T-helper 2 cell (primary cell): ENCODE data around the gene DAAM2.

Source experiments
- DNase-seq, 5 experiments: peaks; one replicate each; pipeline versions ENCODE4 v3.0.0 to v3.0.0-alpha.2; 2012 to 2022

The DAAM2 gene

GRCh38 chr6:39820553-39820952 lies 28.4 kb downstream of the DAAM2 start:
- DNase-seq: no peak

DNA sequence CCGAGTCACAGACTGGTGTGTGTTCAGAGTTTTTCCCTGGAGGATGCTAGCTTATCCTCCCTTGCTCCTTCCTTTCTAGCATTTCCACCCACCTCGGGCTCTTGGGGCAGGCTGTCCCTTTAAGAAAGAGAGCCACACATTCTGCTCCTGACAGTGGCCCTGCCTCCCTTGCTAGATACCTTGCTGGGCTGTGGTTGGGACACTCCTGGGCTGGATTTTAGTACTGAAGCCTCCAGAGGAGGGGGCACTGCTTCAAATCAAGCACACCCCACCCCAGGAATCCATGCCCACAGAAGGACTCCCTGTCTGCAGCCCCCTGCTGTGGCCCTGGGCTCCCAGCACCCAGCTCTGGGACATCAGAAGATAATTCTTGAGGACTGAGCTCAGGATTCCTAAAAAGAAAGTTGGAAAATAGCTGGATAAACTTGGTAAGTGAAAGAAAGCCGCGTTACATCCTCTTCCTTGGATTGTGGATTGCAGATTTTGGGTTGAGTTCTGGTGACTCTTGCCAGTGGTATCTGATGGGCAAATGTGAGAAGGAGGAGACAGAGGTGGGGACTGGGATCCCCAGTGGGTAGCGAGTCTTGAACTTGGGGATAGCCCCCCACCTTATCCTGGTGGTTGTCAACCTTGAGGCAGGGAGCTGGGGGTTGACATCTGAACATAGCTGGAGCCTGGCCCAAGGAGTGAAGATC lies 29.0 kb downstream of the DAAM2 start:
- DNase-seq: no peak

GRCh38 chr6:39821742-39822532 lies 29.8 kb downstream of the DAAM2 start:
- no peak for DNase-seq

DNA sequence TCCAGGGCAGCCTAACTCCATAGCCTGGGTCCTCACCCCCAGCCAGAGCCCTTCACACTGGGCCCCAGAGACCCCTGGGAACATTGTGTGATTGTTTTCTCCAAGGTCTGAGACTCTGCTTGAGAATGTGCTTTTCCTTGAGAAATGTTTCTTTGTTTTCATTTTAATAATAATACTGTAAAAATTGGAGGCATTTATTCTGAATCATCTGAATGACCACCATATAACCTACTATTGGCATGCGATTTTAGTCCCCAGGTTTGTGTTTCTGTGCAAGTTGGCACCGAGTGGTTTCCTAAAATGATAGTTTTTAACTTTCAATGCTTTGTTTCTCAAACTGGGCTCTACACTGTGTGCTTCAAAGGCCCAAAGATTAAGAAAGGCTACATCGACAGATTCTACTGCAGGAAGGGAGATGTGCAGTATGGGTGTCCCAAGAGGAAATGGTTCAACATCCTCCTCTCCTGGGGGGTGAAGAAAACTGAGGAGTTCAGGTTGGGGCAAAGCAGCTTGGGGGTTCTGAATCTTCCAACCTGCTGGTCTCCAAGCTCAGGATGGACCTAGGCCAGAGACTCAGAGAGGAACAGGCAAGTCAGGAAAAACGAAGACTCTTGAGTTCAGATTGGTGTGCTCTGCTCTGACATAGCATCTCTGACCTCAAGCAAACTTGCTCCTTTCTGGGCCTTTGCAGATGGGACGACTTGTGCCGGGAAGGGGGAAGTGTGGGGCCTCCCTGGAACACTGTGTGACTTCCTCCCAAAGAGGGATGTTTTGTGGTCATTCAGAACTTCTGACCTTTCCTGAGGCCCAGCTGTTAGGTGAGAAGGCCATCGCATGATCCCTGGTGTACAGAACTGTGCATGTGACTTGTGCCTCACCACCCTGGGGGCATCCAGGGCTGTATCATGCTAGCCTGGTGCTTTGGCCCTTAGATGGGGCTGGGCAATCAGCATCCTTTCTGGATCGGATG lies 31.0 kb downstream of the DAAM2 start:
- no peak for DNase-seq

DNA sequence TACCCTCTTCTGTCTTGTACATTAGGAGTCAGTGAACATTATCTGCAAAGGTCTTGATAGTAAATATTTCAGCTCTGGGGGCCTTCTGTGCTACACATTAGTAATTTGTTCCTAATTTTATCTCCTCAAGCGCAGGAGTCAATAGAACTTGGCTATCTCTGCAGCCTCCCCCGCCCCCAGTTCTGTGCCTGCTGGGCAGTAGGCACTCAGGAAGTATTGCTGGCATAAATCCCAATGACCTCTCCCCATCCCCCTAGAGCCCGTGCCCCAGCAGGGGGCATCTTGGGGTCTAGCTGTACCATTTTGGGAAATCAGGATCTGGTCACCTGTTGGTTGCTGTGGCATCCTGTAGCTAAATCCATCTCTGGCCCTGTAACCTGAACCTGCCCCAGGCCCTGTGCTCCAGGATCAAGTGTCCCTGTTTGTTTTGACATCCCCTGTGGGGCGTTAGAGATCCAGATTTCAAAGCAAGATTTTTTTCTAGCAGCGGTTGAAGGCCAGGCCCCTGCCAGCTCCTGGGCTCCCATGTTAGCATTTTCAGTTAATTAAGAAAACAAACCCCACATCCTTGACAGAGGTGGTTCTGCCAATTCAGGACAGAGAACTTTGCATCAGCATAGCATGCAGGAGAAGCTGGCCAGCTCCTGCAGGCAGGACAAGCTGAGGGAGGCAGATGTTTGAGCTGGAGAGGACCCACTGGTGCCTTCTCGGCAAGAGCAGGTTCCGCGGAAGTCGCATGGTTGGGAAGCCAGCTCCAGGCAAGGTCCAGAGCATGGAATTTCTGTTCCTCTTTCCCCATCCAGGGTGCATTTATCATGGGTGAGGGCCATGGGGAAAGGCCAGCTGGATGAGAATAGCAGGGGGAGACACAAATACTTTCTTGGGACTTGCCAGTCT lies 32.1 kb downstream of the DAAM2 start:
- no peak for DNase-seq

DNA sequence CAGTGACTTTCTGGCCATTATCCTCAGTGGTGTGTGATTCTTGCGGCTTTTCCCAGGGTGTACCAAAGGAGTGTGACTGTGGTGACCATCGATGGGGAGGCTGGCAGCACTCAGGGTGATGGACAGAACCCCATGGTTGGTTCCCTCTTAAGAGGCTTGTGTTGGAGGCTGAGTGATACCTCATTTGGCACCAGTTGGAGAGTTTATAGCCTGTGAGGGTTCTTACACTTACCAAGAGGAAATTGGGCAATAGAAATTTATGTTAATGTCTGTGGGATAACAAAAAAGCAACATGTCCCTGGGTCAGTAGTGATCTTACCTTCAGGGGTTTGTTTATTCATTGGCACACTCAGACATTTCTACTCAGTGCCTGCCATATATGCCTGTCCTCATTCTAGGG lies 37.2 kb downstream of the DAAM2 start:
- no peak for DNase-seq

DNA sequence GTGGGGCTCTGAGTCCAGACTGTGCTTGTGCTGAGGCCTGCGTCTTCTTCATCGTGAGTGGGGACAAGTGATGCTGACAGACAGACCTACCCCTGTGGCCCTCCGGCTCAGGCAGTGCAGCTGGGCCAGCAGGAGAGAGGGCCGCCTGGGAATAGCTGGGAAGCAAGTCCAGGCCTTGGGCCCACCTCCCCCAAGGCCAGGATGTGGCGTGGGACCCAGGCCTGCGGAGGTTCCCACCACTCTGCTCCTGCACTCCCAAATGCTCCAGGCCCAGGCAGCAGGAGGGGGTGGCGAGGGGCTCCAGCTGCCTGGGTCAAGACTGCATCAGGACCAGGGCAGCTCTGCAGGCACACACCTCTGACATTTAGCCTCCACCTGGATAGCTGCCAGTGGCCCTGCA lies 38.3 kb downstream of the DAAM2 start:
- no peak for DNase-seq

GRCh38 chr6:39831701-39832100 lies 39.5 kb downstream of the DAAM2 start:
- no peak for DNase-seq

DNA sequence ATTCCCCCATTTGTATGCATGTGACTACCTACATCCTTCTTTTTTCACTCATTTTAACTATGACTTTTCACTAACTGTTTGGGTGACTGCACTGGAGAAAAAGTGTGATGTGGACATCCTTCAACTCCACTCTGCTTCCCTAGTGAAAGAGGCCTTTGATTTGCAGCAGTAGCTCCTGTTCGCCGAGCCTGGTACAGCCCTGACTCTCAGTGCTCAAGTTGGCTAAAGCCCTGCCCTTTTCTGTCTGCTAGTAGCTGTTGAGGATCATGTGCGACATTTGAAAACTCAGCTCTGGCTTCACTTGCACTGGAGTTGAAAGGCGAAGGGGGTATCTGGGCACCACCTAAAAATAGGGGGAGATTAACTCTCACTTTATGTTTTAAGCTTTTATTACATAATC lies 42.1 kb downstream of the DAAM2 start:
- DNase-seq: no peak

- DNase-seq: no peak
Measured at GRCh38 chr6:39834866-39835265, 42.7 kb downstream of the DAAM2 start.

GRCh38 chr6:39835821-39836295 lies 43.7 kb downstream of the DAAM2 start:
- no peak for DNase-seq

DNA sequence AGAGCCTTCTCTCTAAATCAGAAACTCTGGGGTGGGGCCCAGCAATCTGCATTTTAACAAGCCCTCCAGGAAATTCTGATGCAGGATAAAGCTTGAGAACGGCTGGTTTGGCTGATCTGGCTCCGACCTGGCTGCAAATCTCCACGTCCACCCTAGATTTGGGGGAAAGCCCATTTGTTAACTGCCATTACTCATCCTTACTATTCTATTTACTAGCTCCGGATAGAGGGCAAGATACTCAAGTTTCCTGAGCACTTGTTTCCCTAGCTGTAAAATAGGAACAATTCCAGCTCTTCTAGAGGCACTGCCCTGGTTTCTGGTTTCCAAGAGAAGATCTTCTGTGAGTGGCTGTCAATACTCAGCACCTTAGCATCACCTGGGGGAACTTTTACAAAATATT lies 44.4 kb downstream of the DAAM2 start:
- DNase-seq: no peak

DNA sequence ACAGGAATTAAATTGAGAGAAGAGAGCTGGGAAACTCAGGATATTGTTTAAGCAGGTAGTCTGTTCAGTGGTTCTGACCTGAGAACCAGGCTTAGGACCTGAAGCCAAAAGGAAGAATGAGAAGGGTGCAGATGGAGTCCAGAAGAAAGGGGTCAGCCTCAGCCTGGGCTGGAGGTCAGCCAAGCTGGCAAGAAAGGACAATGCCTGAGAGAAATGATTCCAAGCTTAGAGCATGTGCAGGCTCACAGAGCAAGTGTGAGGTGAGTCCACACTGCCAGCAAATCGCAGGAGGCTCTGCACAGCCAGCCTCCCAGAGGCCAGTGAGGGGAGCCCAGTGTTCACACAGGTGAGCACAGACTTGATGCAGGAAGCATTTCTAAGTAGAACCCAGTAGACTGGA lies 47.3 kb downstream of the DAAM2 start:
- DNase-seq: no peak

- DNase-seq: no peak
Measured at GRCh38 chr6:39840781-39841180, 48.6 kb downstream of the DAAM2 start.

DNA sequence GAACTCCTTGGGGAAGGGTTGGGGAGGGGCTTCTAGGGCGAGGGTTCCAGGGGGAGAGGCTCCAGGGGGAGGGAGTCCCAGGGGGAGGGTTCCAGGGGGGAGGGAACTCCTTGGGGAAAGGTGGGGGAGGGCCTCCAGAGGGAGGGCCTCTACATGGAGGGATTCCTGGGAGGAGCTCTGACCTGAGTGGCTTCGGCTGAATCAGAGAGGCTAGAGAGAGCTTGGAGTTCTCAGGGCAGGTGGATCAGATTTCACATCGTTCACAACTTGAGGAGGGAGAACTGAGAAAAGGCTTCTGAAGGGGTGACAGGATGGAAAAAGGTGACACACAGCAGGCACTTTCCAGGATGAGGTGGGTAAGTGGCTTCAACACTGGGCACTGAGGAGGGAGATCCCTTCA lies 49.1 kb downstream of the DAAM2 start:
- DNase-seq: no peak

- DNase-seq: no peak
Measured at GRCh38 chr6:39841923-39842322, 49.7 kb downstream of the DAAM2 start.

GRCh38 chr6:39843305-39844020 lies 51.3 kb downstream of the DAAM2 start:
- no peak for DNase-seq

DNA sequence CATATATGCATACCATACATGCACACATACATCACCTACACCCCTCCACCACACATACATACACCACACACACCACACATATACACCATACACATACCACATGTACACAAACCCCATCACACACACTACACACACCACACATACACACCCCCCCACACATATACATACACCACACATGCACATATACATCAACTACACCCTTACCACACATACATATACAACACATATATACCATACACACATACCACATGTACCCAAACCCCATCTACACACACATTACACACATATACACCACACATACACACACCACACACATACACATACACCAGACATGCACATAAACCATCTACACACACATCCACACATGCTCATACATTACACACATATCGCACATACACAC lies 52.7 kb downstream of the DAAM2 start:
- no peak for DNase-seq

DNA sequence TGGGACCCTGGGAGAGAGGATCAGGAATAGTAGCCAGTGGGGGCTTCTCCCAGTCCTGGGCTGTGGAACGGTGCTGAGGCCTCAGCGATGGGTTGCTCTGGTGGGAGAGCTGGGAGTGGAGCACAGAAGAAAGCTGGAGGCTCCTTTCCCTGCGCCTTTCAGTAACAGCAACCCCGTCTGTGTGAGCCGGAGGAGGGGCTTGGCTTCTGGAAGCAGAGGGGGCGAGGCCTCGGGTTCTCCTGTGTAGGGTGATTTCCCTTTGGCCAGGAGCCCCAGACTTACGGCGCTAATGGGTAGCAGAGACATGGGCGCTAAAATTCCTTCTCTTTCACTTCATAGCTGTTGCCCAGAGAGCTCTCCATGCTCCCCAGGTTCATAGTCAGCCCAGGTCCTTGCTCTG lies 55.0 kb downstream of the DAAM2 start:
- no peak for DNase-seq

GRCh38 chr6:39848171-39848570 lies 56.0 kb downstream of the DAAM2 start:
- no peak for DNase-seq

GRCh38 chr6:39849228-39849627 lies 57.1 kb downstream of the DAAM2 start:
- no peak for DNase-seq
